Measurements from ENCODE around the gene SYNGR4.
"Not testable (repeated sequence)": the region's sequence is repeated elsewhere in the genome, so short reads cannot be mapped to it uniquely, and the experiment has no call there.

Gene SYNGR4

DNA sequence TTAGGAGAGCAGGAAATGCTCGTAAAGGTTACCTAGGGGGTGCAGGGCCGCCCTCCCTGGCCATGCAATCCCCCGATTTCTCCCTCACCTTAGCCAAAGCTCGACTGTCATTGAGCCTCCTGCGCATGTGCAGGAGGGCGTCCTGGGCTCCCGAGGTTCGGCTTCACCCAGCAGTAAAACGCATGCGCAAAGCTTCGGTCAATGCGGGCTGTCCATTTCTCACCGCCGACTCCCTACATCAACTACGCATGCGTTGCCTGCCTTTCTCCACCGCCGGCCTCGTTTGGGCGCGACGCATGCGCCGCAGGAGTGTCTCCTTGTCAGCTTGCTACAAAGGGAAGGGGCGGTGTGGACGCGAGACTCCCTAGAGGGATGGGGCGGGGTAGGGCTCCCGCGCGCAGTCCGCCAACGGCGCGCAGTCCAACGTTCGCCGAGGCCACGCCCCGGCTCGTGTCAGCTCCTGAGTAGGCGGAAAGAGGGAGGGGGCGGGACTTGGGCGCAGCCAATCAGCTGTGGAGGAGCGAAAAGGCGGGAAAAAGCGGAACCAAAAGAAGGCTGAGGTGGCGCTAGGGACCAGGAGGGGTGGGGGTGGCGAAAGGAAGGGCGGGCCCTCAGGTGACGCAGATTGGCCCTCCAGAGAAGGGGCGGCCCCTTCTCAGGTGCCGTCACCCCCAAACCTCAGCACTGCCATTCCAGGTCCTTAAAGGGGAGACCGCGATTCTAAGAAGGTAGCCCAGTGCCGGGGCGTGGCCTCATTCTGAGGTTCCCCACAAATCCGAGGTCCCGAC is at the start of gene SYNGR4, which contains the start of gene TMEM143:
TSS of gene SYNGR4 (plus strand) at position 558 of the 788 bp plus-strand sequence. CDS start 1,476 bp downstream, outside the sequence.
TSS of gene TMEM143 (minus strand) at position 131 of the 788 bp plus-strand sequence. CDS start at position 111, 20 bp downstream.
- TF ChIP-seq, protein P1, sequence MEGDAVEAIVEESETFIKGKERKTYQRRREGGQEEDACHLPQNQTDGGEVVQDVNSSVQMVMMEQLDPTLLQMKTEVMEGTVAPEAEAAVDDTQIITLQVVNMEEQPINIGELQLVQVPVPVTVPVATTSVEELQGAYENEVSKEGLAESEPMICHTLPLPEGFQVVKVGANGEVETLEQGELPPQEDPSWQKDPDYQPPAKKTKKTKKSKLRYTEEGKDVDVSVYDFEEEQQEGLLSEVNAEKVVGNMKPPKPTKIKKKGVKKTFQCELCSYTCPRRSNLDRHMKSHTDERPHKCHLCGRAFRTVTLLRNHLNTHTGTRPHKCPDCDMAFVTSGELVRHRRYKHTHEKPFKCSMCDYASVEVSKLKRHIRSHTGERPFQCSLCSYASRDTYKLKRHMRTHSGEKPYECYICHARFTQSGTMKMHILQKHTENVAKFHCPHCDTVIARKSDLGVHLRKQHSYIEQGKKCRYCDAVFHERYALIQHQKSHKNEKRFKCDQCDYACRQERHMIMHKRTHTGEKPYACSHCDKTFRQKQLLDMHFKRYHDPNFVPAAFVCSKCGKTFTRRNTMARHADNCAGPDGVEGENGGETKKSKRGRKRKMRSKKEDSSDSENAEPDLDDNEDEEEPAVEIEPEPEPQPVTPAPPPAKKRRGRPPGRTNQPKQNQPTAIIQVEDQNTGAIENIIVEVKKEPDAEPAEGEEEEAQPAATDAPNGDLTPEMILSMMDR (IDR thresholded peaks at IDR 0.05; ENCODE audit: borderline replicate concordance, insufficient read depth, low read depth, low read length): no peak
- H3K4me3 ChIP-seq (ENCODE audit: low read depth, low read length): peak within 1 kb of the TSS; percentile 65

DNA sequence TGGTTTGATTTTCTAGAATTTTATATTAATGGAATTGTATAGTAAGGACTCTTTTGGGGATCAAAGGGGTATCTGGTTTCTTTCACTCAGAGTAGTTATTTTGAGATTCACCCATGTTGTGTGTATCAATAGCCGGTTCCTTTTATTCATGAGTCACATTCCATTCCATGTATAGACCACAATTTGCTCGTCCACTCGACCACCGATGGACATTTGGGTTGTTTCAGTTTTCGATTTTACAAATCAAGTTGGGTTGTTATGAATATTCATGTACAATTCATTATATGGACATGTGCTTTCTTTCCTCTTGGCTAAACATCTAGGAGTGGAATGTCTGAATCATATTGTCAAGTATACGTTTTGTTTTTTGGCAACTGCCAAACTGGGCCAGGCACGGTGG is 48.5 kb upstream of the SYNGR4 start:
- TF ChIP-seq, protein P1 (IDR thresholded peaks at IDR 0.05; ENCODE audit: borderline replicate concordance, insufficient read depth, low read depth, low read length): no peak
- no peak overlapping the region for H3K4me3 ChIP-seq (ENCODE audit: low read depth, low read length)

DNA sequence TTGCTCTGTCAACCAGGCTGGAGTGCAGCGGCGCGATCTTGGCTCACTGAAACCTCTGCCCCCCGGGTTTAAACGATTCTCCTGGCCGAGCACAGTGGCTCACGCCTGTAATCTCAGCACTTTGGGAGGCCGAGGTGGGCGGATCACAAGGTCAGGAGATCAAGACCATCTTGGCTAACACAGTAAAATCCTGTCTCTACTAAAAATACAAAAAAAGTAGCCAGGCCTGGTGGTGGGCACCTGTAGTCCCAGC is 46.5 kb upstream of the SYNGR4 start:
- H3K4me3 ChIP-seq (ENCODE audit: low read depth, low read length): not testable (repeated sequence)

- TF ChIP-seq, protein P1 (IDR thresholded peaks at IDR 0.05; ENCODE audit: borderline replicate concordance, insufficient read depth, low read depth, low read length): no peak
- H3K4me3 ChIP-seq (ENCODE audit: low read depth, low read length): no peak overlapping the region
Measured at GRCh38 chr19:48318286-48318987, 45.7 kb upstream of the SYNGR4 start.

DNA sequence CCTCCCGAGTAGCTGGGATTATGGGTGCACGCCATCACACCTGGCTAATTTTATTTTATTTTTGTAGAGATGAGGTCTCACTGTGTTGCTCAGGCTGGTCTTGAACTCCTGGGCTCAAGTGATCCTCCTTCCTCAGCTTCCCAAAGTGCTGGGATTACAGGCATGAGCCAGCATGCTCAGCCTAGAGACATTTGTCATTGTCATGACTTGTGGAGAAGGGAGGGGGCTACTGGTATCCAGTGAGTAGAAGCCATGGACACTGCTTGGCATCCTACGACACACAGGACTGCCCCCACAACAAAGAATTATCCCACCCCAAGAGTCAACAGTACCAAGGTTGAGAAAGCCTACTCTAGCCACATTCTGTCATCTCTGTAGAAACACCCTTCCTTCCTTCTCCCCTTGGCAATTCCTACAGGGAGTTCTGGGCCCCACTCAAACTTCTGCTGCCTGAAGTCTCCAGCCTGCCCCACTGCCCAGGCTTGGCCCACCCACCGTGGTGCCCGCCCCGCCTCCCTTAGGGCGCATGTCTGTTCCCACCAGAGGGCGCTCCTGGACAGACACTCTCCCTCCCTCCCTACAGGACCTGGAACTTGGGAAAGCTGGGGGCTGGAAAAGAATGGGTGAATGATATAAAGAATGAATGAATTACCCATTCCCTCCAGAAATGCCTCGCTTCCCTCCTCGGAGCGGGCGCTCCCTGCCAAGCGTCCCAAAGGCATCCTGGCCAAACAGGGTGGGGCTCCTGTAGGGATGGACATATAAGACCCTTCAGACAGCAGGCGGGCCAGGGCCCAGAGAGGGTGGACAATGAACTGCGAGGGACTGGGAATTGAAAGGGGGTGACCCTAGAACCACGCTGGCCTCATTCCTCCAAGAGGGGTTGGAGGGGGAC is 44.3 kb upstream of the SYNGR4 start:
- TF ChIP-seq, protein P1 (IDR thresholded peaks at IDR 0.05; ENCODE audit: borderline replicate concordance, insufficient read depth, low read depth, low read length): peak; percentile 85
- no peak overlapping the region for H3K4me3 ChIP-seq (ENCODE audit: low read depth, low read length)

DNA sequence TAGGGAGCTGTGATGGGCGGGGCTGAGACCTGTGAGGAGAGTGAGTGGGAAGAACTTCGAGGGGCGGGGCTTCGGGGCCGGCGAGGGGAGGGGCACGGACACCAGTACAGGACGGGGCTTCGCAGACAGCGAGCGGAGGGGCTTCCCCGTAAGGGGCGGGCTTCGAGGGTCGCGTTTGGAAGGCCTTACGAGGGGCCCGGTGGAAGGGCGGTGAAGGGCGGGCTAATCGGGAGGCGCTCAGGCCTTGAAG is 42.9 kb upstream of the SYNGR4 start:
- TF ChIP-seq, protein P1 (IDR thresholded peaks at IDR 0.05; ENCODE audit: borderline replicate concordance, insufficient read depth, low read depth, low read length): no peak
- peak overlapping the region; percentile 77 for H3K4me3 ChIP-seq (ENCODE audit: low read depth, low read length)

All from GM12875 (cell line).